ENCODE results near the gene TMED3. TPM values are rescaled to one million over a fixed set of nuclear protein-coding genes. Genes with fewer than 3 reads are reported as not detected.

Gene TMED3
- 51.9 TPM for polyA plus RNA-seq (2013, experiment 1 of 4)
- 48.5 TPM for polyA plus RNA-seq (2013, experiment 2 of 4)
- 52.0 TPM for polyA plus RNA-seq (2013, experiment 3 of 4)
- 55.3 TPM for polyA plus RNA-seq (2013, experiment 4 of 4)

- peaks cover 25% of the 10 kb centered on the region for H3K36me3 ChIP-seq (ENCODE audit: control insufficient read depth, insufficient read depth, low read length)
- H3K27ac ChIP-seq (ENCODE audit: insufficient read depth, low read depth, low read length, poor library complexity, severe bottlenecking), result no peak within 1 kb of the TSS
- H3K4me1 ChIP-seq (ENCODE audit: control insufficient read depth, insufficient read depth, low read length), result peaks cover 9% of the 10 kb centered on the region
- H3K9me3 ChIP-seq (ENCODE audit: control insufficient read depth, low read length), result no peaks in the 10 kb centered on the region
- peak within 1 kb of the TSS; percentile 76 for H3K4me3 ChIP-seq (ENCODE audit: insufficient read depth, low read depth, low read length)
- WGBS, 2 experiments, result 1% methylated on average over 72 of the region's 76 CpGs
- H3K27me3 ChIP-seq (ENCODE audit: control insufficient read depth, insufficient read depth, low read length, poor library complexity, severe bottlenecking), result peaks cover 36% of the 10 kb centered on the region
Measured at GRCh38 chr15:79310985-79311900, at the start of gene TMED3. Gene TMED3 (plus strand): TSS chr15:79311112. CDS start chr15:79311250, 138 bp downstream.

- no peaks in the 10 kb centered on the region for H3K9me3 ChIP-seq (ENCODE audit: control insufficient read depth, low read length)
- H3K4me1 ChIP-seq (ENCODE audit: control insufficient read depth, insufficient read depth, low read length), result no peaks in the 10 kb centered on the region
- H3K4me3 ChIP-seq (ENCODE audit: insufficient read depth, low read depth, low read length), result no peak overlapping the region
- WGBS, 2 experiments, result 93% methylated on average over 1 of the region's 1 CpG; no CpG with 5 or more reads in 1 of the 2 experiments
- H3K27me3 ChIP-seq (ENCODE audit: control insufficient read depth, insufficient read depth, low read length, poor library complexity, severe bottlenecking), result no peaks in the 10 kb centered on the region
- no peaks in the 10 kb centered on the region for H3K36me3 ChIP-seq (ENCODE audit: control insufficient read depth, insufficient read depth, low read length)
- no peak overlapping the region for H3K27ac ChIP-seq (ENCODE audit: insufficient read depth, low read depth, low read length, poor library complexity, severe bottlenecking)
Measured at GRCh38 chr15:79261836-79262235, 49.1 kb upstream of the TMED3 start.

- no peaks in the 10 kb centered on the region for H3K27me3 ChIP-seq (ENCODE audit: control insufficient read depth, insufficient read depth, low read length, poor library complexity, severe bottlenecking)
- no peaks in the 10 kb centered on the region for H3K36me3 ChIP-seq (ENCODE audit: control insufficient read depth, insufficient read depth, low read length)
- no peak overlapping the region for H3K27ac ChIP-seq (ENCODE audit: insufficient read depth, low read depth, low read length, poor library complexity, severe bottlenecking)
- no peaks in the 10 kb centered on the region for H3K9me3 ChIP-seq (ENCODE audit: control insufficient read depth, low read length)
- H3K4me1 ChIP-seq (ENCODE audit: control insufficient read depth, insufficient read depth, low read length), result no peaks in the 10 kb centered on the region
- H3K4me3 ChIP-seq (ENCODE audit: insufficient read depth, low read depth, low read length), result no peak overlapping the region
- WGBS, 2 experiments, result 85 to 90% methylated on average over 4 of the region's 4 CpGs
Measured at GRCh38 chr15:79265167-79265566, 45.7 kb upstream of the TMED3 start.

- Histone ChIP-seq H3K4me1 (ENCODE audit: control insufficient read depth, insufficient read depth, low read length) (no peaks in the 10 kb centered on the region), H3K9me3 (ENCODE audit: control insufficient read depth, low read length) (no peaks in the 10 kb centered on the region), H3K36me3 (ENCODE audit: control insufficient read depth, insufficient read depth, low read length) (no peaks in the 10 kb centered on the region), H3K27ac (ENCODE audit: insufficient read depth, low read depth, low read length, poor library complexity, severe bottlenecking) (no peak overlapping the region), H3K27me3 (ENCODE audit: control insufficient read depth, insufficient read depth, low read length, poor library complexity, severe bottlenecking) (no peaks in the 10 kb centered on the region), H3K4me3 (ENCODE audit: insufficient read depth, low read depth, low read length) (no peak overlapping the region)
- 80 to 82% methylated on average over 3 of the region's 3 CpGs for WGBS, 2 experiments
Measured at GRCh38 chr15:79265987-79266579, 44.8 kb upstream of the TMED3 start.

GRCh38 chr15:79282371-79283251, 28.3 kb upstream of the TMED3 start, which contains the start of gene ANKRD34C:
Gene ANKRD34C (plus strand): TSS chr15:79282722. CDS start chr15:79293285, 10,563 bp downstream.
- no peak within 1 kb of the TSS for H3K27ac ChIP-seq (ENCODE audit: insufficient read depth, low read depth, low read length, poor library complexity, severe bottlenecking)
- H3K4me1 ChIP-seq (ENCODE audit: control insufficient read depth, insufficient read depth, low read length), result peaks cover 5% of the 10 kb centered on the region
- no peaks in the 10 kb centered on the region for H3K36me3 ChIP-seq (ENCODE audit: control insufficient read depth, insufficient read depth, low read length)
- H3K27me3 ChIP-seq (ENCODE audit: control insufficient read depth, insufficient read depth, low read length, poor library complexity, severe bottlenecking), result peaks cover 76% of the 10 kb centered on the region
- H3K9me3 ChIP-seq (ENCODE audit: control insufficient read depth, low read length), result no peaks in the 10 kb centered on the region
- no peak within 1 kb of the TSS for H3K4me3 ChIP-seq (ENCODE audit: insufficient read depth, low read depth, low read length)
- 7 to 8% methylated on average over 56 of the region's 56 CpGs for WGBS, 2 experiments

- Histone ChIP-seq H3K27me3 (ENCODE audit: control insufficient read depth, insufficient read depth, low read length, poor library complexity, severe bottlenecking) (peaks cover 84% of the 10 kb centered on the region), H3K9me3 (ENCODE audit: control insufficient read depth, low read length) (no peaks in the 10 kb centered on the region), H3K36me3 (ENCODE audit: control insufficient read depth, insufficient read depth, low read length) (no peaks in the 10 kb centered on the region), H3K27ac (ENCODE audit: insufficient read depth, low read depth, low read length, poor library complexity, severe bottlenecking) (no peak overlapping the region), H3K4me3 (ENCODE audit: insufficient read depth, low read depth, low read length) (no peak overlapping the region), H3K4me1 (ENCODE audit: control insufficient read depth, insufficient read depth, low read length) (peaks cover 5% of the 10 kb centered on the region)
- 15% methylated on average over 46 of the region's 46 CpGs for WGBS, 2 experiments
Measured at GRCh38 chr15:79283252-79284048, 27.5 kb upstream of the TMED3 start.

GRCh38 chr15:79290642-79291275, 20.2 kb upstream of the TMED3 start:
- Histone ChIP-seq H3K27me3 (ENCODE audit: control insufficient read depth, insufficient read depth, low read length, poor library complexity, severe bottlenecking) (peaks cover 38% of the 10 kb centered on the region), H3K4me1 (ENCODE audit: control insufficient read depth, insufficient read depth, low read length) (no peaks in the 10 kb centered on the region), H3K27ac (ENCODE audit: insufficient read depth, low read depth, low read length, poor library complexity, severe bottlenecking) (no peak overlapping the region), H3K36me3 (ENCODE audit: control insufficient read depth, insufficient read depth, low read length) (no peaks in the 10 kb centered on the region), H3K4me3 (ENCODE audit: insufficient read depth, low read depth, low read length) (no peak overlapping the region), H3K9me3 (ENCODE audit: control insufficient read depth, low read length) (no peaks in the 10 kb centered on the region)
- WGBS, 2 experiments, result 88 to 89% methylated on average over 6 of the region's 6 CpGs

GRCh38 chr15:79292011-79292410, 18.9 kb upstream of the TMED3 start:
- Histone ChIP-seq H3K27me3 (ENCODE audit: control insufficient read depth, insufficient read depth, low read length, poor library complexity, severe bottlenecking) (peaks cover 26% of the 10 kb centered on the region), H3K36me3 (ENCODE audit: control insufficient read depth, insufficient read depth, low read length) (no peaks in the 10 kb centered on the region), H3K27ac (ENCODE audit: insufficient read depth, low read depth, low read length, poor library complexity, severe bottlenecking) (no peak overlapping the region), H3K9me3 (ENCODE audit: control insufficient read depth, low read length) (no peaks in the 10 kb centered on the region), H3K4me3 (ENCODE audit: insufficient read depth, low read depth, low read length) (no peak overlapping the region), H3K4me1 (ENCODE audit: control insufficient read depth, insufficient read depth, low read length) (no peaks in the 10 kb centered on the region)
- 89 to 96% methylated on average over 4 of the region's 4 CpGs for WGBS, 2 experiments

- peaks cover 23% of the 10 kb centered on the region for H3K27me3 ChIP-seq (ENCODE audit: control insufficient read depth, insufficient read depth, low read length, poor library complexity, severe bottlenecking)
- H3K4me1 ChIP-seq (ENCODE audit: control insufficient read depth, insufficient read depth, low read length), result no peaks in the 10 kb centered on the region
- no peak overlapping the region for H3K27ac ChIP-seq (ENCODE audit: insufficient read depth, low read depth, low read length, poor library complexity, severe bottlenecking)
- H3K36me3 ChIP-seq (ENCODE audit: control insufficient read depth, insufficient read depth, low read length), result no peaks in the 10 kb centered on the region
- 75 to 79% methylated on average over 7 of the region's 7 CpGs for WGBS, 2 experiments
- H3K4me3 ChIP-seq (ENCODE audit: insufficient read depth, low read depth, low read length), result no peak overlapping the region
- no peaks in the 10 kb centered on the region for H3K9me3 ChIP-seq (ENCODE audit: control insufficient read depth, low read length)
Measured at GRCh38 chr15:79294075-79294474, 16.8 kb upstream of the TMED3 start.
